MM.1S (cell line): Measurements from ENCODE around the gene CERS5.

Source experiments
- DNase-seq: peaks from one replicate; pipeline ENCODE4 v3.0.0-alpha.2; 2015
- H2AFZ ChIP-seq: fragments of 300-600 bp; sonication (generic); 2 replicates; pipeline ENCODE4 v1.6.0; 2016; ENCODE audit warnings: antibody characterized with exemption, low read length
- H3F3A ChIP-seq: fragments of 300-600 bp; sonication (generic); 2 replicates; pipeline ENCODE4 v1.6.1; 2016; ENCODE audit warnings: mild to moderate bottlenecking, antibody characterized with exemption, low read length, moderate library complexity, mixed read lengths; ENCODE audit not compliant: insufficient read depth
- H3K27ac ChIP-seq: fragments of 300-600 bp; sonication (generic); 2 replicates; pipeline ENCODE4 v1.5.1; 2016; ENCODE audit warnings: mild to moderate bottlenecking, low read length
- H3K27me3 ChIP-seq: fragments of 300-600 bp; sonication (generic); replicated peaks from 2 replicates; pipeline ENCODE4 v1.6.0; 2016; ENCODE audit warnings: low read length; ENCODE audit not compliant: insufficient read depth
- H3K36me3 ChIP-seq: fragments of 300-600 bp; sonication (generic); replicated peaks from 2 replicates; pipeline ENCODE4 v1.6.1; 2016; ENCODE audit warnings: mild to moderate bottlenecking, low read length, mixed read lengths; ENCODE audit not compliant: insufficient read depth
- H3K4me1 ChIP-seq: fragments of 300-600 bp; sonication (generic); 2 replicates; pipeline ENCODE4 v1.6.1; 2016; ENCODE audit warnings: low read length, mixed read lengths
- H3K4me2 ChIP-seq: fragments of 300-600 bp; sonication (generic); 2 replicates; pipeline ENCODE4 v1.6.0; 2016; ENCODE audit warnings: low read depth, low read length
- H3K4me3 ChIP-seq: fragments of 300-600 bp; sonication (generic); 2 replicates; pipeline ENCODE4 v1.5.1; 2016; ENCODE audit warnings: low read length, mixed read lengths
- H3K79me2 ChIP-seq: fragments of 300-600 bp; sonication (generic); 2 replicates; pipeline ENCODE4 v1.6.1; 2016; ENCODE audit warnings: mixed run types, low read length, mixed read lengths
- H3K9ac ChIP-seq: fragments of 300-600 bp; sonication (generic); 2 replicates; pipeline ENCODE4 v1.6.1; 2016; ENCODE audit warnings: low read length, mixed read lengths
- H3K9me2 ChIP-seq: fragments of 300-600 bp; sonication (generic); replicated peaks from 2 replicates; pipeline ENCODE4 v1.6.1; 2016; ENCODE audit warnings: mild to moderate bottlenecking, low read length, mixed read lengths; ENCODE audit not compliant: insufficient read depth
- H3K9me3 ChIP-seq: fragments of 300-600 bp; sonication (generic); replicated peaks from 2 replicates; pipeline ENCODE4 v1.6.1; 2016; ENCODE audit warnings: mild to moderate bottlenecking, low read length, mixed read lengths; ENCODE audit not compliant: insufficient read depth
- H4K20me1 ChIP-seq: fragments of 300-600 bp; sonication (generic); 2 replicates; pipeline ENCODE4 v1.6.1; 2016; ENCODE audit warnings: mild to moderate bottlenecking, low read length, moderate library complexity, mixed read lengths; ENCODE audit not compliant: insufficient read depth
- CTCF ChIP-seq: fragments of 300-600 bp; sonication (generic); IDR thresholded peaks from 2 replicates; pipeline ENCODE4 v1.5.1; 2016; ENCODE audit warnings: antibody characterized with exemption, low read length, mixed read lengths
- EZH2 ChIP-seq: fragments of 300-600 bp; sonication (generic); optimal IDR thresholded peaks from 2 replicates; pipeline ENCODE3; 2017; ENCODE audit warnings: low read depth, mild to moderate bottlenecking, antibody characterized with exemption, low read length, mixed read lengths
- EZH2phosphoT487 ChIP-seq: fragments of 300-600 bp; sonication (generic); IDR thresholded peaks from 2 replicates; pipeline ENCODE4 v1.6.1; 2018; ENCODE audit warnings: antibody characterized with exemption, low read length

CERS5 gene

GRCh38 chr12:50103351-50103750 is 63.8 kb downstream of the CERS5 start:
- H3K36me3 ChIP-seq, result peaks cover 8% of the 10 kb centered on the region; the same call in 1 of the 2 replicates
- peaks cover 4% of the 10 kb centered on the region; the same call in 1 of the 2 replicates for H3K4me1 ChIP-seq
- H4K20me1 ChIP-seq, result no peaks in the 10 kb centered on the region
- no peaks in the 10 kb centered on the region for H3K9me2 ChIP-seq
- no peaks in the 10 kb centered on the region for H3K79me2 ChIP-seq
- no peak overlapping the region for H3K27ac ChIP-seq
- no peaks in the 10 kb centered on the region for H3K27me3 ChIP-seq
- DNase-seq, result no peak
- H2AFZ ChIP-seq, result no peak overlapping the region
- H3K9me3 ChIP-seq, result no peaks in the 10 kb centered on the region
- no peak overlapping the region for H3K4me3 ChIP-seq
- peaks cover 4% of the 10 kb centered on the region; the same call in 1 of the 2 replicates for H3F3A ChIP-seq
- TF ChIP-seq EZH2 (no peak), EZH2phosphoT487 (no peak), CTCF (no peak)
- H3K9ac ChIP-seq, result no peak overlapping the region
- no peak overlapping the region for H3K4me2 ChIP-seq

GRCh38 chr12:50102646-50103309 is 64.4 kb downstream of the CERS5 start:
- no peak overlapping the region for H3K27ac ChIP-seq
- H3K9me3 ChIP-seq, result no peaks in the 10 kb centered on the region
- H2AFZ ChIP-seq, result no peak overlapping the region
- DNase-seq, result no peak
- peaks cover 8% of the 10 kb centered on the region; the same call in 1 of the 2 replicates for H3K36me3 ChIP-seq
- no peak overlapping the region for H3K9ac ChIP-seq
- H3K27me3 ChIP-seq, result no peaks in the 10 kb centered on the region
- TF ChIP-seq EZH2phosphoT487, result no peak
- TF ChIP-seq CTCF, result no peak
- no peak for TF ChIP-seq EZH2
- H3K4me2 ChIP-seq, result no peak overlapping the region
- no peak overlapping the region for H3K4me3 ChIP-seq
- H3F3A ChIP-seq, result peaks cover 4% of the 10 kb centered on the region; the same call in 1 of the 2 replicates
- H3K79me2 ChIP-seq, result no peaks in the 10 kb centered on the region
- H3K9me2 ChIP-seq, result no peaks in the 10 kb centered on the region
- H3K4me1 ChIP-seq, result no peaks in the 10 kb centered on the region
- no peaks in the 10 kb centered on the region for H4K20me1 ChIP-seq

GRCh38 chr12:50102131-50102531 is 65.0 kb downstream of the CERS5 start:
- Histone ChIP-seq H3K27me3 (no peaks in the 10 kb centered on the region), H2AFZ (no peak overlapping the region), H3K27ac (no peak overlapping the region), H4K20me1 (no peaks in the 10 kb centered on the region), H3K36me3 (peaks cover 8% of the 10 kb centered on the region; the same call in 1 of the 2 replicates), H3K9me2 (no peaks in the 10 kb centered on the region), H3K4me2 (no peak overlapping the region), H3K9ac (no peak overlapping the region), H3K9me3 (no peaks in the 10 kb centered on the region), H3K4me1 (no peaks in the 10 kb centered on the region), H3K4me3 (no peak overlapping the region), H3K79me2 (no peaks in the 10 kb centered on the region), H3F3A (peaks cover 4% of the 10 kb centered on the region; the same call in 1 of the 2 replicates)
- no peak for TF ChIP-seq CTCF
- no peak for TF ChIP-seq EZH2
- TF ChIP-seq EZH2phosphoT487, result no peak
- no peak for DNase-seq
